Endothelial cell of umbilical vein (primary cell): ENCODE results near the gene CCDC182. TPM values are rescaled to one million over a fixed set of nuclear protein-coding genes. Genes with fewer than 3 reads are reported as not detected.

Source experiments
- BruUV-seq: library from RNA; stranded (reverse); fragments of 400-500 nt; replicated peaks from 2 replicates; lab custom pipeline; 2021; lab: Mats Ljungman, UMichigan
- CTCF ChIA-PET: fragments of 300-600, 350-600 bp; sonication (Branson Sonifier 250); formaldehyde crosslinking; loops from one replicate; lab custom pipeline; 2021; ENCODE audit warnings: antibody characterized with exemption, inconsistent platforms; lab: Charles Lee
- POLR2A ChIA-PET: fragments of 300-600, 350-600 bp; sonication (Branson Sonifier 250); formaldehyde crosslinking; loops from one replicate; lab custom pipeline; 2021; ENCODE audit warnings: antibody characterized with exemption, inconsistent platforms; lab: Charles Lee
- DNase-seq: peaks from one replicate; pipeline ENCODE4 v3.0.0-alpha.2; 2011; ENCODE audit warnings: low read depth, low spot score
- FAIRE-seq: peaks from 2 replicates; lab custom pipeline; 2011; peaks lifted over from hg19 to GRCh38; lab: Jason Lieb, UNC
- H2AFZ ChIP-seq: 2 replicates; pipeline ENCODE4 v1.6.0; 2012; ENCODE audit warnings: low read depth, low read length, control low read depth, inconsistent platforms
- H3K27ac ChIP-seq: 2 replicates; pipeline ENCODE4 v1.5.1; 2011; ENCODE audit warnings: low read depth, mild to moderate bottlenecking, control low read depth, low read length, moderate library complexity; ENCODE audit not compliant: insufficient read depth
- H3K27me3 ChIP-seq, 2 experiments: 2 replicates each; pipeline versions ENCODE4 v1.6.0 to v1.6.1; 2011; ENCODE audit warnings: low read length in 2 of 2, mixed read lengths in 1 of 2; ENCODE audit not compliant: control insufficient read depth in 2 of 2, insufficient read depth in 2 of 2
- H3K36me3 ChIP-seq, 2 experiments: 2 replicates in 1 of 2; 3 replicates in 1 of 2; pipeline ENCODE4 v1.5.1; 2011; ENCODE audit warnings: low read length in 2 of 2, mild to moderate bottlenecking in 1 of 2, moderate library complexity in 1 of 2; ENCODE audit not compliant: control insufficient read depth in 2 of 2, insufficient read depth in 2 of 2; ENCODE audit errors: extremely low read depth in 1 of 2
- H3K4me1 ChIP-seq: 3 replicates; pipeline ENCODE4 v1.5.1; 2011; ENCODE audit warnings: mild to moderate bottlenecking, low read length; ENCODE audit not compliant: control insufficient read depth, insufficient read depth; ENCODE audit errors: extremely low read depth
- H3K4me2 ChIP-seq: 2 replicates; pipeline ENCODE4 v1.6.1; 2011; ENCODE audit warnings: low read length, control low read depth, mixed read lengths; ENCODE audit not compliant: insufficient read depth
- H3K4me3 ChIP-seq, 3 experiments: fragments of 200-600 bp in 1 of 3; sonication (generic), shearing (Covaris generic) in 1 of 3; replicated peaks in 1 of 3; 2 replicates each; pipeline ENCODE4 v1.5.1; 2011 to 2016; ENCODE audit warnings: control low read depth in 3 of 3, low read length in 3 of 3, mild to moderate bottlenecking in 2 of 3, inconsistent platforms in 1 of 3, low read depth in 1 of 3, moderate library complexity in 1 of 3; ENCODE audit not compliant: insufficient read depth in 1 of 3
- H3K79me2 ChIP-seq: 2 replicates; pipeline ENCODE4 v1.6.0; 2012; ENCODE audit warnings: low read length, inconsistent platforms; ENCODE audit not compliant: control insufficient read depth, insufficient read depth
- H3K9ac ChIP-seq: replicated peaks from 2 replicates; pipeline ENCODE3; 2011; ENCODE audit warnings: low read length, control low read depth; ENCODE audit not compliant: insufficient read depth; ENCODE audit errors: extremely low read depth
- H3K9me1 ChIP-seq: replicated peaks from 3 replicates; pipeline ENCODE4 v1.6.0; 2011; ENCODE audit warnings: mild to moderate bottlenecking, low read length; ENCODE audit not compliant: control insufficient read depth, insufficient read depth; ENCODE audit errors: extremely low read depth
- H3K9me3 ChIP-seq: replicated peaks from 2 replicates; pipeline ENCODE4 v1.5.1; 2012; ENCODE audit warnings: low read length, inconsistent platforms; ENCODE audit not compliant: control insufficient read depth, insufficient read depth
- H4K20me1 ChIP-seq: replicated peaks from 2 replicates; pipeline ENCODE3; 2011; ENCODE audit warnings: mild to moderate bottlenecking, low read length; ENCODE audit not compliant: control insufficient read depth, insufficient read depth; ENCODE audit errors: extremely low read depth
- GATA2 ChIP-seq: IDR thresholded peaks from 2 replicates; pipeline ENCODE4 v1.7.0; 2011; ENCODE audit warnings: low read depth, mild to moderate bottlenecking, moderate library complexity, mixed read lengths, low read length; ENCODE audit not compliant: insufficient read length, insufficient read depth
- JUN ChIP-seq: IDR thresholded peaks from 2 replicates; pipeline ENCODE4 v1.6.1; 2011; ENCODE audit warnings: borderline replicate concordance, low read depth; ENCODE audit not compliant: insufficient read length, insufficient read depth
- MYC ChIP-seq: IDR thresholded peaks from one replicate; pipeline ENCODE4 v1.6.1; 2011; ENCODE audit warnings: mild to moderate bottlenecking, low read depth, low read length
- POLR2A ChIP-seq: IDR thresholded peaks from 2 replicates; pipeline ENCODE4 v1.6.1; 2012; ENCODE audit warnings: low read depth, mild to moderate bottlenecking, control low read depth, low read length
- POLR2AphosphoS5 ChIP-seq: IDR thresholded peaks from 2 replicates; pipeline ENCODE4 v1.6.1; 2012; ENCODE audit warnings: low read depth, mild to moderate bottlenecking, control low read depth, low read length, moderate library complexity; ENCODE audit not compliant: insufficient read depth
- dilution Hi-C: fragments of 300-500 bp; cut with MboI; formaldehyde crosslinking; loops from one replicate; pipeline ENCODE4 v1.15.0; 2019; ENCODE audit warnings: low sequenced_read_pairs; ENCODE audit not compliant: extremely low pct_ligation_motif_present
- intact Hi-C: fragments of 100-400 bp; cut with micrococcal nuclease; formaldehyde crosslinking; loops from one replicate; pipeline ENCODE4 v1.10.0; 2022
- polyA plus RNA-seq, 4 experiments: library from polyadenylated mRNA; depleted of rRNA in 3 of 4; stranded (reverse) in 3 of 4; unstranded in 1 of 4; fragments of >200 nt; gene quantifications; 2 replicates each; pipeline versions ENCODE4 v1.2.1 to v1.2.3, GENCODE V29; 2011 to 2012; ENCODE audit warnings: missing spikeins in 1 of 4
- total RNA-seq: library from RNA; stranded (reverse); gene quantifications from 2 replicates; pipeline ENCODE4 v1.2.3, GENCODE V29; 2021

Gene CCDC182
- total and polyA plus RNA-seq, 2 donors (not counting 3 experiments of a cell fraction or from before 2014, with no cell fraction given), result not detected

DNA sequence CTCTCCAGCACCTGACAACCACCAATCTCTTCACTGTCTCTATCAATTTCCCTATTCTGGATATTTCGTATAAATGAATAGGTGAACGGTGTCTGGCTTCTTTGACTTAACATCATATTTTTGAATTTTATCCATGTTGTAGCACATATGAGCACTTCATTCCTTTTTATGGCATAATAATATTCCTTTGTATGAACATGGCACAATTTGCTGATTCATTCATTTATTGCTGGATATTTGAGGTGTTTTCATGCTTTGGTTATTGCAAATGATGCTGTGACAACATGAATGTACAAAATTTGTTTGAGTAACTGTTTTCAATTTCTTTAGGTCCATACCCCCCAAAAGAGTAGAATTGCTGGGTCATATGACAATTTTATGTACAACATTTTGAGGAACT, 12.0 kb downstream of the CCDC182 start:
- no peaks in the 10 kb centered on the region for H3K9me3 ChIP-seq
- BruUV-seq, result no TSS peak
- H3K27ac ChIP-seq, result no peak overlapping the region
- no peak for TF ChIP-seq MYC
- no peak for TF ChIP-seq GATA2
- no peak for TF ChIP-seq POLR2A
- DNase-seq (no peak), FAIRE-seq (no peak)
- H3K9me1 ChIP-seq, result no peaks in the 10 kb centered on the region
- ChIA-PET POLR2A (no interaction called here), CTCF (interaction anchor here (0.7 kb wide), 1 partner anchor 15 kb away, joined by 3 read pairs; no protein-coding TSS in a partner anchor)
- H2AFZ ChIP-seq, result no peak overlapping the region
- H3K36me3 ChIP-seq, result no peaks in the 10 kb centered on the region
- H3K4me2 ChIP-seq, result no peak overlapping the region
- H3K9ac ChIP-seq, result no peak overlapping the region
- intact Hi-C loops, result no loop called here
- no peaks in the 10 kb centered on the region for H3K79me2 ChIP-seq
- H4K20me1 ChIP-seq, result no peaks in the 10 kb centered on the region
- peaks cover 7 to 22% of the 10 kb centered on the region in 2 experiments for H3K27me3 ChIP-seq
- dilution Hi-C loops, result no loop called here
- H3K4me1 ChIP-seq, result no peaks in the 10 kb centered on the region
- no peak overlapping the region for H3K4me3 ChIP-seq

DNA sequence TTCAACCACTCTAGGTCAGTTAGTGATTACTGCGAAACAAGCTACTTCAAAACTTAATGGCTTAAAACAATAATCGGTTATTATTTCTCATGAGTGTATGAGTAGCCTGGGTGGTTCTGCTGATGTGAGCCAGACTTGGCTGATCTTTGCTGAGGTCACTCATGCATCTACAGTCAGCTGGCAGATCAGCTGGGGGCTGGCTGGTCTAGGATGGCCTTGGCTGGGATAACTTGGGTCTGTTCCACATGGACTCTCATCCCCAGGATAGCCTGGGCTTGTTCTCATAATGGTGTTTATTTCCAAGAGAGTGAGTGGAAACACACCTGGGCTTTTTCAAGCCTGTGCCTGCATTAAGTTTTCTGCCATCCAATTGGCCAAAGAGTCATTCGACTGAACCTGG, 13.0 kb downstream of the CCDC182 start:
- no peak for DNase-seq
- no peak overlapping the region for H3K9ac ChIP-seq
- dilution Hi-C loops (no loop called here), intact Hi-C loops (no loop called here)
- ChIA-PET POLR2A (no interaction called here), CTCF (interaction anchor here (0.6 to 1.5 kb wide), 4 partner anchors 16 to 489 kb away, joined by 3 to 7 read pairs (median 4); no protein-coding TSS in a partner anchor)
- TF ChIP-seq POLR2AphosphoS5 (no peak), MYC (no peak), JUN (no peak)
- no peaks in the 10 kb centered on the region for H3K4me1 ChIP-seq
- no peaks in the 10 kb centered on the region for H3K36me3 ChIP-seq
- H3K27me3 ChIP-seq, result peaks cover 7 to 22% of the 10 kb centered on the region in 2 experiments
- H2AFZ ChIP-seq, result no peak overlapping the region
- FAIRE-seq, result no peak
- H3K4me3 ChIP-seq, result no peak overlapping the region
- H3K4me2 ChIP-seq, result no peak overlapping the region
- no peaks in the 10 kb centered on the region for H3K9me3 ChIP-seq
- no TSS peak for BruUV-seq
- no peaks in the 10 kb centered on the region for H4K20me1 ChIP-seq
- no peaks in the 10 kb centered on the region for H3K79me2 ChIP-seq
- no peak overlapping the region for H3K27ac ChIP-seq
- H3K9me1 ChIP-seq, result no peaks in the 10 kb centered on the region
